Measurements from ENCODE around the gene CRYGN. TPM values are rescaled to one million over a fixed set of nuclear protein-coding genes. Genes with fewer than 3 reads are reported as not detected.
A peak's percentile ranks its signal among the peaks of the same experiment; 100 is the strongest.

Gene CRYGN
- total and polyA plus RNA-seq, 9 of the 15 experiments (the other 6 are each of a cell fraction or from before 2014, with no cell fraction given), result not detected

DNA sequence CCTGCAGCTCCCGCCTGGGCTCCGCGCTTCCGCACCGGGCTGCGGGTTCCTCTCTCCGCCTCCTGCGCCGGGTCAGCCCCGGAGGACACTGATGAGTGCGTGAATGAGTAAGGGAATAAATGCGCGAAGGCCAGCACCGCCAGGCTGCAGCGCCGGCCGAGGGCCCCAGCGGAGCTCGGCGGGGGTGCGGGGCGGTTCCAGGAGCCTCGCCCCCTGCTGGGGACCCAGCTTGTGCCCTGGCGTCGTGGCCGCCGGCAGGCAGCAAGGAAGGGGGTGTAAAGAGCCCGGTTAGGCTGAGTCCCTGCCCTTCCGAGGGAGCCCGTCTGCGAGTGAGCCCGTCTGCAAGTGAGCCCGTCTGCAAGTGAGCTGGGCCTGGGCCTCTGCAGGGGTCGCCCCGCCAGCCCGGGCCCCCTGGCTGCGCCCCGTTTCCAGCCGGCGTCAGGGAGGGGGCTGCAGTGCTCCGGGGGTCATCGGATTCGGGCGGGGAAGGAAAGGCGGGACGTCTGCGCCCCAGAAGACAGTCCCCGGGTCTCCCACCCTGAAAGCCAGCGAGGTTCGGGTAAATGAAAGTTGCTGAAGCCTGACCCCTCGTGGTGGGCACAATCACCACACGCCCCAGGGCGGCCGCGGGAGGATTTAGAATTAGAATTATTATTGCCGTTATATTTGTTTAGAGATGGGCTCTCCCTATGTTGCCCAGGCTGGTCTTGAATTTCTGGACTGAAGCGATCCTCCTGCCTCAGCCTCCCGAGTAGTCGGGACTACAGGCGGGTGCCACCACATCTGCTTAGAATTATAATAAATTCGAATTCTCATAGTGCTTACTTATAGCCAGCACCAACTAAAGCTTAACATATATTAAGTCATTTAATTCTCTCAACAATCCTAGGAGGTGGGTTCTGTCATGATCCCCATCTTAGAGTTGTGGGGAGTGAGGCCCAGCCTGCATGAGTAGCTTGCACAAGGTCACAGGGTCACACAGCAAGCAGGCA lies 8.6 kb upstream of the CRYGN start (continued):
- TF ChIP-seq, protein P1, sequence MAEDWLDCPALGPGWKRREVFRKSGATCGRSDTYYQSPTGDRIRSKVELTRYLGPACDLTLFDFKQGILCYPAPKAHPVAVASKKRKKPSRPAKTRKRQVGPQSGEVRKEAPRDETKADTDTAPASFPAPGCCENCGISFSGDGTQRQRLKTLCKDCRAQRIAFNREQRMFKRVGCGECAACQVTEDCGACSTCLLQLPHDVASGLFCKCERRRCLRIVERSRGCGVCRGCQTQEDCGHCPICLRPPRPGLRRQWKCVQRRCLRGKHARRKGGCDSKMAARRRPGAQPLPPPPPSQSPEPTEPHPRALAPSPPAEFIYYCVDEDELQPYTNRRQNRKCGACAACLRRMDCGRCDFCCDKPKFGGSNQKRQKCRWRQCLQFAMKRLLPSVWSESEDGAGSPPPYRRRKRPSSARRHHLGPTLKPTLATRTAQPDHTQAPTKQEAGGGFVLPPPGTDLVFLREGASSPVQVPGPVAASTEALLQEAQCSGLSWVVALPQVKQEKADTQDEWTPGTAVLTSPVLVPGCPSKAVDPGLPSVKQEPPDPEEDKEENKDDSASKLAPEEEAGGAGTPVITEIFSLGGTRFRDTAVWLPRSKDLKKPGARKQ (CRISPR knock-in tag; IDR thresholded peaks at IDR 0.05), result peak; percentile 96
- TF ChIP-seq SMAD1 (IDR thresholded peaks at IDR 0.05; ENCODE audit: low read depth, low read length, partially characterized antibody), result no peak
- no peak for TF ChIP-seq GABPB1 (CRISPR knock-in tag; IDR thresholded peaks at IDR 0.05)
- TF ChIP-seq TFAM (CRISPR knock-in tag; conservative IDR thresholded peaks at IDR 0.05), result no peak
- no peak for TF ChIP-seq TAF9B (IDR thresholded peaks at IDR 0.05; ENCODE audit: partially characterized antibody)
- TF ChIP-seq HNRNPLL (IDR thresholded peaks at IDR 0.05; ENCODE audit: low read depth, low read length, poor library complexity, severe bottlenecking), result no peak
- peak; percentile 37 for TF ChIP-seq TBP (optimal IDR thresholded peaks at IDR 0.05; ENCODE audit: low read depth, low read length)
- TF ChIP-seq NR2C2 (CRISPR knock-in tag; IDR thresholded peaks at IDR 0.05), result no peak
- TF ChIP-seq NR2C2 (tag; IDR thresholded peaks at IDR 0.05), result no peak
- TF ChIP-seq RAD21 (CRISPR knock-in tag; conservative IDR thresholded peaks at IDR 0.05 in 1 of 2, IDR thresholded peaks at IDR 0.05 in 1 of 2), result peak; percentile 85 to 96
- peak; percentile 48 for TF ChIP-seq HNRNPL (IDR thresholded peaks at IDR 0.05; ENCODE audit: low read depth, low read length)
- no peak for TF ChIP-seq ELF1 (tag; IDR thresholded peaks at IDR 0.05)
- no peak for TF ChIP-seq KHSRP (IDR thresholded peaks at IDR 0.05)
- TF ChIP-seq, protein P2, sequence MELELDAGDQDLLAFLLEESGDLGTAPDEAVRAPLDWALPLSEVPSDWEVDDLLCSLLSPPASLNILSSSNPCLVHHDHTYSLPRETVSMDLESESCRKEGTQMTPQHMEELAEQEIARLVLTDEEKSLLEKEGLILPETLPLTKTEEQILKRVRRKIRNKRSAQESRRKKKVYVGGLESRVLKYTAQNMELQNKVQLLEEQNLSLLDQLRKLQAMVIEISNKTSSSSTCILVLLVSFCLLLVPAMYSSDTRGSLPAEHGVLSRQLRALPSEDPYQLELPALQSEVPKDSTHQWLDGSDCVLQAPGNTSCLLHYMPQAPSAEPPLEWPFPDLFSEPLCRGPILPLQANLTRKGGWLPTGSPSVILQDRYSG (tag; conservative IDR thresholded peaks at IDR 0.05; ENCODE audit: low read depth), result no peak
- TF ChIP-seq, protein P3, sequence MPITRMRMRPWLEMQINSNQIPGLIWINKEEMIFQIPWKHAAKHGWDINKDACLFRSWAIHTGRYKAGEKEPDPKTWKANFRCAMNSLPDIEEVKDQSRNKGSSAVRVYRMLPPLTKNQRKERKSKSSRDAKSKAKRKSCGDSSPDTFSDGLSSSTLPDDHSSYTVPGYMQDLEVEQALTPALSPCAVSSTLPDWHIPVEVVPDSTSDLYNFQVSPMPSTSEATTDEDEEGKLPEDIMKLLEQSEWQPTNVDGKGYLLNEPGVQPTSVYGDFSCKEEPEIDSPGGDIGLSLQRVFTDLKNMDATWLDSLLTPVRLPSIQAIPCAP (CRISPR knock-in tag; IDR thresholded peaks at IDR 0.05; ENCODE audit: borderline replicate concordance), result 0 out of 2 replicates have a peak, but pooled peaks have one; percentile 38
- TF ChIP-seq MCM5 (IDR thresholded peaks at IDR 0.05; ENCODE audit: low read depth), result no peak
- peak; percentile 44; the same call in 1 of the 2 replicates for TF ChIP-seq POLR2G (IDR thresholded peaks at IDR 0.05; ENCODE audit: low read depth, low read length)
- no peak for TF ChIP-seq NFE2L1 (tag; IDR thresholded peaks at IDR 0.05; ENCODE audit: borderline replicate concordance, low read depth)
- no peak for TF ChIP-seq DDX20 (tag; IDR thresholded peaks at IDR 0.05; ENCODE audit: low read depth)
- no peak for TF ChIP-seq FOXA1 (IDR thresholded peaks at IDR 0.05; ENCODE audit: borderline replicate concordance)
- no peak for TF ChIP-seq RUNX1 (IDR thresholded peaks at IDR 0.05; ENCODE audit: low read depth)
- TF ChIP-seq SIN3A (IDR thresholded peaks at IDR 0.05; ENCODE audit: borderline replicate concordance in 2 of 2, control insufficient read depth in 1 of 2, low read depth in 2 of 2, low read length in 2 of 2), result no peak
- TF ChIP-seq, protein P4, sequence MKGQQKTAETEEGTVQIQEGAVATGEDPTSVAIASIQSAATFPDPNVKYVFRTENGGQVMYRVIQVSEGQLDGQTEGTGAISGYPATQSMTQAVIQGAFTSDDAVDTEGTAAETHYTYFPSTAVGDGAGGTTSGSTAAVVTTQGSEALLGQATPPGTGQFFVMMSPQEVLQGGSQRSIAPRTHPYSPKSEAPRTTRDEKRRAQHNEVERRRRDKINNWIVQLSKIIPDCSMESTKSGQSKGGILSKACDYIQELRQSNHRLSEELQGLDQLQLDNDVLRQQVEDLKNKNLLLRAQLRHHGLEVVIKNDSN (CRISPR knock-in tag; IDR thresholded peaks at IDR 0.05), result no peak
